Adipose tissue (tissue), 3 donors: ENCODE measurements around the gene HMGCL. TPM values are rescaled to one million over a fixed set of nuclear protein-coding genes. Genes with fewer than 3 reads are reported as not detected.
"Not testable (repeated sequence)": the region's sequence is repeated elsewhere in the genome, so short reads cannot be mapped to it uniquely, and the experiment has no call there.

Experiments
- H3K27ac ChIP-seq: one replicate; pipeline ENCODE4 v1.5.1; 2013; ENCODE audit warnings: low read depth, low read length
- WGBS, 3 donors: extraction: QIAGEN DNeasy Blood & Tissue Kit; methylation state at CpG; one replicate each; pipeline ENCODE4 v1.1.7; 2013; 5-methylcytosine and 5-hydroxymethylcytosine counted together
- polyA plus RNA-seq, 3 donors: library from polyadenylated mRNA; stranded (reverse); fragments of 200-250 nt; gene quantifications; one replicate each; pipeline ENCODE4 v1.2.3, GENCODE V29; 2013
- donor health status: healthy with polysubstance abuse.
- donor health status: Bipolar disorder and iron deficiency.
- donor health status: healthy.

The HMGCL gene
- polyA plus RNA-seq, 3 donors: 27.3 to 40.5 (median 38.9) TPM

DNA sequence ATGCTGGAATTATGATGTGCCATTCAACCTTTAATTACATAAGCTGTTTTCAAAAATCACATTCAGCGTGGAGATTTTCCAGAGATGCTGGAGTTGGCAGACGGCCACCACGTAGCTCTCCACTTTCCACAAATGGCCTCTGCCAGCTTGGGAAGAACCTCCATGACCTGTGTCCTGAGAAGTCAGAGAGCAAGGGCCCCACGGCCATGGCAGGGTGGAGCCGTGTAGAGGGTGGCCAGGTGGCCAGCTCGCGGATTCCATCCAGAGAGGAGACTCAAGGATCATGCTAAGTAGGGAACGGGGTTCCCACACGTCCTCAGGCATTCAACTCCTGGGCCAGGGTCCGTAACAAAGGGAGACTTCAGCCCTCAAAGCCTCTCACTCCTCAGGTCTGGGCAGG is 23.4 kb downstream of the HMGCL start:
- WGBS, 3 donors: 56 to 70% (median 69%) methylated on average over 10 of the region's 10 CpGs
- H3K27ac ChIP-seq: no peak overlapping the region

DNA sequence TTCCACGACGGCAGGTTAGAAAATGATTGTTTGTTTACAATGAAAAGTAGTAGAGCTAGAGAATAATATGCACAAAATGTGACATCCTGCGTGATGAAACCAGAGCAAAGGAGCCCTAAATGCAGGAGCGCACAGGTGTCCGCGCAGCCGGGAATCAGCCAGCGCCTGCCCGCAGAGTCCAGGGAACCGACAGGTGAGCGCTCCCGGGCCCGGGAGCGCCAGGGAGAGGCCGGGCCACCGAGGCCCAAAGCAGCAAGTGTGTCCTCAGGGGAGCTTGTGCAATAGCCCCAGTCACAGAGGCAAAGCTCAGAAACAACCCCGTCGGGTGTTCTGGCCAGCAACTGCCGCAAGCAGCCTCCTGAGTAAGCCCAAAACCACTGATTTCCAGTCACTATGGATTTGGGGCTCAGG is 23.9 kb downstream of the HMGCL start:
- 19 to 26% (median 25%) methylated on average over 19 of the region's 19 CpGs for WGBS, 3 donors
- H3K27ac ChIP-seq: no peak overlapping the region

DNA sequence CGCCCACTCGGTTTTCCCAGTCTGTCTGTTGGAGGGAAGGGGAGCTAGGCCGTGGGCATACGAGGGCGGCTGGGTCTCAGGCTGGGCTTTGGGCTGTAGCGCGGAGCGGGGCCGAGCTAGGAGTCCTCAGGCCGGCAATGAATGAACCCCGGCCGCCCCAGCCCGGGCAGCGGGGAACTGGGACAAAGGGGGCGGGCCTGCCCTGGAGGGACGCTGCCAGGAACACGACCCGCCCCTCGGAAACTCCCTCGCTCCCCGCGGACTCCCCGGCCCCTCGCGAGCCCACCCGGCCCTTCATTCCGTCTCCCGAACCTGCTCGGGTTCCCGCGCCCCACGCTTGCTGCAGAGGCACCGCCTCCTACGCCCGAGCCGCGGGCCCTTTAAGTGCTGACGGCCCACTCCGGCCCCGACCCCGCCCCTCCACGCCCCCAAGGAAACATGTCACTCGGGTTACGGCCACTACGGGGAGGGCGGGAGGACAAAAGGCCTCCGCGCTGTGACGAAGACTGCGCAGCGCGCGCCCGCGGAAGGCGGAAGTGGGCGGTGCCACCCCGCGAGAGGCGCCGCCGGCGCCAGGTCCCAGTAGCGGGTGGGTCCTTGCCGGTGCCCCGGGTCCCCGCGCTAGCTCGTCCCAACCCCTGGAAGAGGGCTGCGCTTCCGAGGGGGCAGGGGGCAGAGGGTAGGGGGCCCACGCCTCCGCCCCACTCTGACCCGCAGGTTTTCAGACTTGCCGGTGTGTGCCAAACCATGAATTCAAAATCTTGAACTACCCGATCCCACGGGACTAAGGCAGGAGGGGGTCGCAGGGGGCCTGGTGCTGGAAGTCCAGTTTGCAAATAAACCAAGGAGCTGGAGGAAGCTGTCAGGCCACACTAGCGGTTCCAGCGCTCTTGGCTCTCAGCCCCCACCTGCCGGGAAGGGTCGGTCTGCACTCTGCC is 24.6 kb downstream of the HMGCL start, which contains the start of gene GALE:
TSS of gene GALE (minus strand) at position 355 of the 938 bp plus-strand sequence. CDS start 1,747 bp downstream, outside the sequence.
- 0 to 1% (median 1%) methylated on average over 57 to 82 of the region's 82 CpGs for WGBS, 3 donors
- H3K27ac ChIP-seq: no peak within 1 kb of the TSS

DNA sequence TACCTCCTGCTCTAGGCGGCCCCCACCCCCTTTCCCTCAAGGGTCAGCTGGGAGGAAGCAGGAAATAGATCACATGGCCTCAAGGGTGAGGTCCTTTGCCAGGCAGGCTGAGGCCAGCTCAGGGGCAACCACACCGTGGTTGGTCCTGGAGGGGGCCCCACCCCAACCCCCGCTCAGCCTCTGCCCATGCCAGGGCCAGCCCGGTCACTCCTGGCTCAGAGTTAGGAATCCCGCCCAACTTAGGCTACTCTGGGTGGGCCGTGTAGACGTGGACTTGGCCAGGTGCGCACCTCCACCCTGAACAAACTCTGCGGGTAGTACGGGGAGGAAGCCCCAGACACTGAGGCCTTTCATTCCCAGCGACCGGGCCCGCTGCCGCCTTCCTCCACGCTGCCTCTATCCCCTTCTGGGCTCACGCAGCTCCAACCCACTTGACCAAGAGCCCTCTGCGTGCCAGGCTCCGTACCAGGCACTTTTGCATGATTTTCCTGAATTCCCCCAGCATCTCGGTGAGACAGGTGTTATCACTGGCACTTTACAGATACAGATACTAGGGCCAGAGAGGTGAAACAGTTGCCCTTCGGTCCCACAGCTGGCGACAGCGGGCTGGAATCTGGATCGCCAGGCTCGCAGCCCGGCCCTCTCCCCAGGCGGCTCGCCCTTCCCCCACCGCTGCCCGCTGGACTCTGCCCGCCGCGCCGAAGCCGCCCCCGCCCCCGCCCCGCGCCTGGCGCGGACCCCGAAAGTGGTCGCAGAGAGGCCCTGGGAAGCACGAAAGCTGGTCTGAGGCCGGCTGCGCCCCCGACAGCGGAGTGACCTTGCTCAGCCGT is 25.4 kb downstream of the HMGCL start:
- H3K27ac ChIP-seq: no peak overlapping the region
- WGBS, 3 donors: 2 to 4% (median 3%) methylated on average over 44 to 48 of the region's 48 CpGs

DNA sequence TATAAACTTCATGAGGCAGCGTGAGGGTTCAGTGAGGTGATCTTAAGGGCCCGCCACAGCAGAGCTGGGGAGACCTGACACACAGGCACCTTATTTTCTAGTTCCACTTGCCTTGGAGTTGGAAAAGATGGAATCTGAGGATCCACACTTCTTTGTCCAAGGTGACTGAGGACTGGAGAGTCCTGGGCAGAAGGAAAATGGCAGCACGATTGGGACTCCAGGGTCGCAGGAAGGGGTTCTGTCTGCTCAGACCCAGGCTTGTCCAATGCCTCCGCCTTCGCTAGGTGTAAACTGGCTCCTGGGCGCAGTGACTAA is 26.0 kb downstream of the HMGCL start:
- 53 to 80% (median 69%) methylated on average over 7 of the region's 7 CpGs for WGBS, 3 donors
- no peak overlapping the region for H3K27ac ChIP-seq

DNA sequence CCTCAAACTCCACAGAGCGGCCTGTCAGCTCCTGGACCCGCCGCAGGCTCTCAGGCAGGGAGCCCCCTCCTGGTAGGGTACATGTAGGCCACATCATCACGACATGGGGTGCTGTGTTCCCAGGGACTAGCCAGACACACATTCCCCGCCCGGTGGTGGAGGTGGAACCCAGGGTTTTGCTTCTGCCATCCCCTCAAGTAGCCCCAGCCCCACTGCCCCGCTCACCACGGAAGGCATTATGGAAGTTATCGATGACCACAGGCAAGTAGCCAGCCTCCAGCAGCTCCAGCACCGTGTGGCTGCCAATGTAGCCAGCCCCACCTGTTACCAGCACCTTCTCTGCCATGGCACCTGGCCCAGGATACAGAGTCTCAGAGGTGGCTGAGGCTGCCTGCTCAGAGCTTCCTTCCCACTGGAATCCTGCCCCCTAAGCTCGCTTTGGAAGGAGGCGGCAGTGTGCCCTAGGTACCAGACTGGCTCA is 26.5 kb downstream of the HMGCL start:
- WGBS, 3 donors: 71 to 85% (median 85%) methylated on average over 12 of the region's 12 CpGs
- H3K27ac ChIP-seq: no peak overlapping the region

DNA sequence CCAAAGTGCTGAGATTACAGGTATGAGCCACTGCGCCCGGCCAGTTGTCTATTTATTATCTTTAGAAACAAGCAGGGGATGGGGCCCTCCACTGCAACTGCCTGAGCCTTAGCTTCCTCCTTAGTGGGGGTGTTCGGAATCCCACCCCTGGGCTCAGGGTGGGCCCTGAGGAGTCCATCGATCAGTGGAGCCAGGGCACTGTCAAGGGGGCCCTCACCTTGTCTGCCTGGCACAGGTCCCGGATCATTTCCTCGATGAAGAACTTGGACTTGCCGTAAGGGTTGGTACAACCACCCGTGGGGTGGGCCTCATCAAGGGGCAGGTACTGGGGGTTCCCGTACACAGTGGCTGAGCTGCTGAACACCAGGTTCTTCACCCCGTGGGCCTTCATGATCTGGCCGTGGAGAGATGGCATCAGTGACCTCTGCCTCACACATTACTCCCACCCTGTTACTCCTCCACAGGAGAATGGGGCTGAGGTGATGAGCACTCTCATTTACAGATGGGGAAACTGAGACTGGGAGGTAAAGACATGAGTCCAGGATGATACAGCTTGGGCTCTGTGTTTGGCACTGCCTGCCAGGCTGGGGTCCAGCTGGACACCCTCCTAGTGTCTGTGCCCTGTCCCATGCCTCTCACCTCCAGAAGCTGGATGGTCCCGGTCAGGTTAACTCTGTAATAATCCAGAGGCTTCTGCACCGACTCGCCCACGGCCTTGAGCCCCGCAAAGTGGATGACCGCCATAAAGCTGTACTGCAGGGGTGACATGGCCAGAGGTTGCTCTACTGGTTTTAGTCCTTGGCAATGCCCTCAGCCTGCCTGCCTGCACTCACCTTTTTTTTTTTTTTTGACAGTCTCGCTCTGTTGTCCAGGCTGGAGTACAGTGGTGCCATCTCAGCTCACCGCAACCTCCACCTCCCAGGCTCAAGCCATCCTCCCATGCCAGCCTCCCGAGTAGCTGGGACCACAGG is 27.5 kb downstream of the HMGCL start:
- WGBS, 3 donors: 61 to 85% (median 83%) methylated on average over 20 of the region's 20 CpGs
- H3K27ac ChIP-seq: no peak overlapping the region

DNA sequence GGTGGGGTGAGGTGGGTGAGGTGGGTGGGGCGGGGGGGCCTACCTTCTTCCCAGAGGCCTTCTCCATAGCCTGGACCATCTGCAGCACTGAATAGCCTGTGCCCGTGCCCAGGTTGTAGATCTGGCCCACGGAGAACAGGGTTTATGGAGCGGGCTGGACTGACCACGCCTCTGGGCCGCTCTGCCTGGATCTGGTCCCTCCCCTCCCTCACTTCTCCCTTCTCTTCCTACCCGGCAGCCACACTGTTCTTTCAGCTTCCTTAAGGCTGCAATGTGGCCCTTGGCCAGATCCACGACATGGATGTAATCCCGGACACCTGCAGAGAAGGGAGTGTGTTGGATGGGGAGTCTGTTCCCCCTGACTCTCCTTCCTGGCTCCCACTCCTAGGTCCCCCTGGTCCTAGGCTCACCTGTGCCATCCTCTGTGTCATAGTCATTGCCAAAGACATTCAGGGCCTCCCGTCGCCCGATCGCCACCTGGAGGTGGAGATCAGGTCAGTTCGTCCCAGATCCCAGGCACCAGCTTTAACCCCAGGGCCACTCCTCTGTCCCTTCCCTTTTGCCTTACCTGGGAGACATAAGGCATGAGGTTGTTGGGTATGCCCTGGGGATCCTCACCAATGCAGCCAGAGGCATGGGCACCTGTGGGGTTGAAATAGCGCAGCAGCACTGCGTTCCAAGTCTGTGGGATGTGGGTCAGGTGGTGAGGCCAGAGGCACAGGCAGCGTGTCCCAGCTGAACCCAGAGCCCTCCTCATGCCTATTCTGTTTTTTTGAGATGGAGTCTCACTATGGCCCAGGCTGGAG is 28.6 kb downstream of the HMGCL start:
- H3K27ac ChIP-seq: no peak overlapping the region
- WGBS, 3 donors: 55 to 76% (median 73%) methylated on average over 15 to 17 of the region's 17 CpGs

DNA sequence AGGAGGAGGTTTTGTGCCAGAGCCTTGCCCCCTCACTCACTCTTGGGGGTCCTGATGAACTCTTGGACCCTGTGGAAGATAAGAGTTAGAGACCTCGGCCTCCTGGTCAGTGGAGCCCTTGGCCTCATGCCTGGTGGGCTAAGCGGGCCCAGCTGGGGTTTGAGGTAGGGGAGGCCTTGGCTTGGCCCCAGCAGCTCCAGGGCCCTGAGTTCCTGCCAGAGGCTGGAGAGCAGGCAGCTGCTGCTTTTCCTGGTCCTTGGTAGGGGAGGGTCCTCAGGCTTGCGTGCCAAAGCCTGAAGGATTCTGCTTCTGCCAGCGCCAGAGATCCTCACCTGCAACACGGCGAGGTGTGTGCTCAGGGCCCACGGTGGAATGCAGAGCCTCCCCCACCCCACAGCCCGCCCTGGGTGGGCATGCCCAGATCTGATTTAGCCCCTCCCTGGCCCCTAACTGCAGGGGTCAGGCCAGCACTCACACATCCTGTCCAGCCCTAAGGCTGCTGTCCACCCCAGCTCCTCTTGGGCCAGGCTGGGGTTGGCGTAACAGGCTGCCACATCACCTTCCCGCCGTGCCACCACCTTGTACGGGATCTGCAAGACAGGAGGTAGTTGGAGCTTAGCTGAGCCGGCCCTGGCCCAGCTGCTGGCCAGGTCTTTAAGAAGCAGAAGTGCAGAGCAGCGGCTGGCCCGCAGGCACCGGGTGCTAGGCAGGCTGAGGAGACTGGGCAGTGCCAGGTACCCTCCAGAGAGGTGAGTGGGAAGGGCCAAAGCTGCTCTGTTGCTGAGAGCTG is 29.4 kb downstream of the HMGCL start:
- no peak overlapping the region for H3K27ac ChIP-seq
- 70 to 80% (median 77%) methylated on average over 16 of the region's 16 CpGs for WGBS, 3 donors

DNA sequence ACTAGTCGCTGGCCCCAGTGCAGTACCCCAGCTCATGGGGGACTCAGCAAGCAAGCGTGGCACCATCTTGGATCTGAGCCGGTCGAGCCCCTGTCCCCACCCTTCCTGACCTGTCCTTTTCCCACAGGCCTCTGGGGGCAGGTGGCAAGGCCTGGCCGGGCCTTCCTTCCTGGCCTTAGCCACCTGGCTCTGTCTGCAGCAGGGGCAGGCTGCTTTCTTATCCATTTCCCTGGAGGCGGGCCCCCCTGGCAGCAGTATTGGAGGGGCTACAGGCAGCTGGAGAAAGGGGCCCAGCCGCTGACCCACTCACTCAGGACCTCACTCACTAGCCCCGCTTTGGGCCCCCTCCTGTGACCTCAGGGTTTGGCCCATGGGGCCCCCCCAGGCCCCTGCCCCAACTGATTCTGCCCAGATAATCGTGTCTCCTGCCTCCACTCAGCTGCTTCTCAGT is 30.5 kb downstream of the HMGCL start:
- H3K27ac ChIP-seq: not testable (repeated sequence)
- 75 to 81% (median 81%) methylated on average over 9 of the region's 9 CpGs for WGBS, 3 donors

DNA sequence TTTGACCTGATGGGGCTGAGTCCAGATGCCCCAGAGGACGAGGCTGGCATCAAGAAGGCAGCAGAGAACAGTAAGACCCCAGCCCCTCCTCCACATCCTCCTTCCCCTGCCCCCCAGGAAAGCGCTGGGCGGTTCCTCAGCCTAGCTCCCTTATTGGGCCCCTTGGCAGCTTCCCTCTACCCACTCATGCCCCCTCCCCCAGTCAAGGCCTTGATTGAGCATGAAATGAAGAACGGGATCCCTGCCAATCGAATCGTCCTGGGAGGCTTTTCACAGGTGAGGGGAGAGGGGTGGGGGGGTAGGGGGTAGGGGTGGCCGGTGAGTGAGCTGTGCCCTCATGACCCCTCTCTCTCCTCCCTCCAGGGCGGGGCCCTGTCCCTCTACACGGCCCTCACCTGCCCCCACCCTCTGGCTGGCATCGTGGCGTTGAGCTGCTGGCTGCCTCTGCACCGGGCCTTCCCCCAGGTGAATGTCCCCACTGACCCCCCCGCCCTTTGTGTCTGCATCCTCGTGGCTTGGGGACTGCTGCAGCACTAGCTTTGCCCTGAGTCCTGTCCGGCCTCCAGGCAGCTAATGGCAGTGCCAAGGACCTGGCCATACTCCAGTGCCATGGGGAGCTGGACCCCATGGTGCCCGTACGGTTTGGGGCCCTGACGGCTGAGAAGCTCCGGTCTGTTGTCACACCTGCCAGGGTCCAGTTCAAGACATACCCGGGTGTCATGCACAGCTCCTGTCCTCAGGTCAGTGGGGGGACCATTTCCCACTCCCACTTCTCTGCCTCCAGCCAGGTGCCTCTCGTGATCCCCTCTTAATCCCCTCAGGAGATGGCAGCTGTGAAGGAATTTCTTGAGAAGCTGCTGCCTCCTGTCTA is 31.1 kb downstream of the HMGCL start:
- H3K27ac ChIP-seq: no peak overlapping the region

DNA sequence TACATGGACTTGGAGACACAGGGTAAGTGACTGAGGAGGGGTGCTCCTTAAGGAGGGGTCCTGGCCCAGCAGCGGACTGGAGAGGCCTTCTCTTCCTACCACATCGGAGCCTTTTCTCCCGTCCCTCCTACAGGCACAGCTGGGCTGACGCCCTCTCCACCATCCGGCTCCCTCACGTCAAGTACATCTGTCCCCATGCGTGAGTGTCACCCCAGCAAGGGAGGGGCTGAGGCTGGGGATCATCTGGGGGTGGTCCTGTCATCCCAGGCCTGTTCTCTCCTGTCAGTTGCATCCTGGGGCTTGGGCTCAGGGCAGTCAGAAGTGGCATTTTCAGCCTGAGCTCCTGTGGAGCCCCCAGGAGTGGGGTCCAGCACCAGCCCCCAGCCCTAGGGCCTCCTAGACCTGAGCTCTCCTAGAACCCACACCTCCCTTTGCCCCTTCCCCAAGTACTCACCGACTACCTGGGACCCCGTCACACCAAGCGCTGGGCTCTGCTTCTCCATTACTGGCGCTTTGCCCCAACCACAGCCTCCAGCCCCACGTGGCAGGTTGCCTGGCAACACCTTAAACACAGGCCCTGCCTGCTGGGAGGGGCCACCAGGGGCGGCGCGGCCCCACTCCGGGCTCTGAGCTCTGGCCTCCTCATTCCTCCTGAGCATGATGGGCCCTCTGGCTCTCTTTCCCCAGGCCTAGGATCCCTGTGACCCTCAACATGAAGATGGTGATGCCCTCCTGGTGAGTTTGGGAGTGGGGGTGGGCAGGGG is 32.0 kb downstream of the HMGCL start:
- 58 to 65% (median 60%) methylated on average over 15 to 16 of the region's 16 CpGs for WGBS, 3 donors
- no peak overlapping the region for H3K27ac ChIP-seq

More for the DNA sequence above, 31.1 kb downstream of the HMGCL start:
- 70 to 75% (median 71%) methylated on average over 13 to 21 of the region's 21 CpGs for WGBS, 3 donors

DNA sequence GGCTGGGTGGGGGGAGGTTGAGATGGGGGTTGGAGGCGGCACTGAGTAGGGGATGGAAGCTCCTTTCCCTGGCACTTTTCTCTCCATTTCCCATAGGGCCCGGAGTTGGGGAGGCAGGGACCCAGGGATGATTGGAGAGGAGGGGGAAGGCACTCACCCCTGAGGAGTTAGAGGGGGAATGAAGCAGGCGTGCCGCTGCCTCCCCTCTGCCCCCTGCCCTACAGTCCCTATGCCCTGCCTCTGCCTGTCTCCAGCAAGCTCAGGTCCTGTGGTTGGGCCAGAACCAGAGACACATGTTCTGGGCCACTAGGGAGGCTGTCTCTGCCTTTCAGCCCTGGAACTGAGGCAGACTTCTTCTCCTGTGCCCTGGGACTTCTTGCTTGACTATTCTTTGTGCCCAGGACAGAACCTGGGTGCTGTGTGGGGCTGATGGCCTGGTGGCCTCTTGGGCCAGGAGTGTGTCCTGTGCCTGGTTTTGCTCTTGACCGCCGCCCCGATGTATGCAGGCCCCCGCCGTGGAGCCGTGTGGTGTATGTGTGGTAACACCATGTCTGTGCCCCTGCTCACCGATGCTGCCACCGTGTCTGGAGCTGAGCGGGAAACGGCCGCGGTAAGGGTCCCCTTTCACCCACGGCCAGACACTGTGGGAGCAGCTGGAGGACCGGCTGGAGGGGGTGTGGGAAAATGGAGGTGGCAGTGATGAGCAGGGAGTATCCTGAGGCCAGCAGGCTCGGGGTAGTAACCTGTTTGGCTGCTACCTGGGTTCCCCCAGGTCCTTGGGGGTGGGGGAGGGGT is 32.9 kb downstream of the HMGCL start:
- H3K27ac ChIP-seq: no peak overlapping the region
- WGBS, 3 donors: 60 to 69% (median 62%) methylated on average over 17 to 19 of the region's 19 CpGs

DNA sequence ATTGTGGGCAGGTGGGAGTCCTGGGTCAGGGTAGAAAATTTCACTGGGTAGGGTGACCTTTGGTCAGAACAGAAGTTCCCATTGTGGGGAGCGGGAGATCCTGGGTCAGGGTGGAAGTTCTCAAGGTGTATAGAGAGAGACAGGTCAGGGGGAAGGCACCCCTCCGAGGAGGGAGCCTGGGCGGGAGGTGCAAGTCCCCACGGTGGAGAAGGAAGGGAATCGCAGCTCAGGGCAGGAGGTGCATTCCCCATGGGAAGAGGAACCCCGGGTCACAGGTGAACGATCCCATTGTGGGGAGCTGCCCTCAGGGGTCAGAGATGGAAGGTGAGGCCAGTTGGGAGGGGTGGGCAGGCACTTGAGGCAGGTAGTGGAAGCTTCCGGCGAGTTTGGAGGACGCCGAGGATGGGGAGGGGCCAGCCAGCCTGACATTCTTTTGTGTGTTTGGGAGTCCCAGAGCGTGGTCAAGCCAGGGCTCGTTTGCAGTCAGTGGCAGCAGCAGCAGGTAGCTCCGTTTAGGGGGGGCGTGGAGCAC is 33.6 kb downstream of the HMGCL start:
- no peak overlapping the region for H3K27ac ChIP-seq
- WGBS, 3 donors: 0 to 2% (median 1%) methylated on average over 14 to 15 of the region's 15 CpGs
